HEK293T (cell line): Measurements from ENCODE around the gene NDEL1.

Experiments used
- CTCF ChIA-PET: fragments of 350-600 bp; formaldehyde crosslinking; extraction: SDS; loops from one replicate; lab custom pipeline; 2021; ENCODE audit warnings: antibody characterized with exemption, inconsistent platforms; lab: Yijun Ruan, JAX
- POLR2A ChIA-PET: fragments of 350-600 bp; formaldehyde crosslinking; extraction: SDS; loops from one replicate; lab custom pipeline; 2020; ENCODE audit warnings: antibody characterized with exemption, inconsistent platforms; lab: Yijun Ruan, JAX
- DNase-seq: peaks from one replicate; pipeline ENCODE4 v3.0.0; 2012; ENCODE audit warnings: mixed read lengths; ENCODE audit errors: extremely low spot score
- ARNT ChIP-seq: fragments of 450-650 bp; IDR thresholded peaks from 2 replicates; pipeline ENCODE4 v1.6.1; 2017; ENCODE audit warnings: mild to moderate bottlenecking
- BHLHE40 ChIP-seq: fragments of 450-650 bp; IDR thresholded peaks from 2 replicates; pipeline ENCODE4 v1.6.1; 2016; ENCODE audit warnings: mild to moderate bottlenecking, moderate library complexity, borderline replicate concordance
- CTBP1 ChIP-seq: fragments of 450-650 bp; IDR thresholded peaks from 2 replicates; pipeline ENCODE4 v1.6.1; 2016; ENCODE audit warnings: borderline replicate concordance
- ELF4 ChIP-seq: fragments of 450-650 bp; IDR thresholded peaks from 2 replicates; pipeline ENCODE4 v1.6.1; 2017; ENCODE audit warnings: antibody characterized with exemption
- FOXA1 ChIP-seq: fragments of 450-650 bp; IDR thresholded peaks from 2 replicates; pipeline ENCODE4 v1.6.1; 2016; ENCODE audit warnings: mild to moderate bottlenecking
- FOXK2 ChIP-seq: fragments of 450-650 bp; IDR thresholded peaks from 2 replicates; pipeline ENCODE4 v1.6.1; 2016; ENCODE audit warnings: mild to moderate bottlenecking
- FOXM1 ChIP-seq: fragments of 450-650 bp; IDR thresholded peaks from 2 replicates; pipeline ENCODE4 v1.6.1; 2017; ENCODE audit warnings: mild to moderate bottlenecking, borderline replicate concordance
- HDGF ChIP-seq: fragments of 450-650 bp; IDR thresholded peaks from 2 replicates; pipeline ENCODE4 v1.6.1; 2017; ENCODE audit warnings: antibody characterized with exemption, borderline replicate concordance
- L3MBTL2 ChIP-seq: fragments of 450-650 bp; conservative IDR thresholded peaks from 2 replicates; pipeline ENCODE4 v1.6.1; 2016; ENCODE audit warnings: mild to moderate bottlenecking
- LEF1 ChIP-seq: fragments of 450-650 bp; IDR thresholded peaks from 2 replicates; pipeline ENCODE4 v1.6.1; 2017; ENCODE audit warnings: mild to moderate bottlenecking, borderline replicate concordance
- NFRKB ChIP-seq: fragments of 450-650 bp; IDR thresholded peaks from 2 replicates; pipeline ENCODE4 v1.6.1; 2016; ENCODE audit warnings: mild to moderate bottlenecking, moderate library complexity
- SP1 ChIP-seq: fragments of 450-650 bp; IDR thresholded peaks from 2 replicates; pipeline ENCODE4 v1.6.1; 2017
- SUZ12 ChIP-seq: fragments of 450-650 bp; IDR thresholded peaks from 2 replicates; pipeline ENCODE4 v1.6.1; 2016; ENCODE audit warnings: mild to moderate bottlenecking
- TARDBP ChIP-seq: fragments of 450-650 bp; IDR thresholded peaks from 2 replicates; pipeline ENCODE4 v1.6.1; 2016
- ZNF384 ChIP-seq: fragments of 450-650 bp; IDR thresholded peaks from 2 replicates; pipeline ENCODE4 v1.6.1; 2016
- TF ChIP-seq, protein P1 (sequence below): fragments of 450-650 bp; IDR thresholded peaks from 2 replicates; pipeline ENCODE4 v1.6.1; 2016

The NDEL1 gene

DNA sequence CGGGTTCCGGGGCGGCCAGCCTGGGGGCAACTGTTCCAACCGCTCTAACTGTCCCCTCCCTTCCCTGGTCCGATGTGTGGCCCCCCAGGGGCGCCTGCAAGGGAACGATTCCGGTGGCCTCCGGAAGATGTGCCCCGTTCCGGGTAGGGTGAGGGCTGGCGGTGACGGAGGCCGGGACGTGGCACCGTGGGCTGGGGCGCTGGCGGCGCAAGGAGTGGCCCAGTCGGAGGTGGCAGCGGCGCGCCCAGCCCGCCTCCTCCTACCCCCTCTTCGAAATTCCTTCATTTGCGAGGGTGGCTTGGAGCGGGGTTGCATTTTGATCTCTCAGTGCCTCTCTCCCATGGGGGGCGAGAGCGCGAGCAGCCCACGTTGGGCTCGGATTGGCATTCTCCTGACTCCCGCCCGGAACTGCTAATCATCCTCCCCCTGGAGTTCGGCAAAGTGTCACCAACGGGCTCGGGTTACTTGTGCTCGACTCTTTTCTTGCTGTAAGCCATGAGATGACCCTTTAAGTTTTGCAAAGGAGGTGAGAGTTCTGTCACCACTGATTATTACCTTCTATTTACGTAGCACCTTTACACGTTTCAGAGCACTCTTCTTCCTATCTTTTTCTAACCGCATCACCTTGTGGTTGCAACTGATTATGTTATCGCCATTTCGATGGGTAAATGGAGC is 622 bp downstream of the NDEL1 start:
- peak; percentile 64 for DNase-seq
- ChIA-PET POLR2A (interaction anchor here (0.5 to 1.7 kb wide), 21 partner anchors 9 to 310 kb away, joined by 3 to 17 read pairs (median 4); partner anchors contain the start of genes RNF222 and SLC25A35), CTCF (interaction anchor here (1.6 kb wide), 1 partner anchor 26 kb away, joined by 7 read pairs; no protein-coding TSS in a partner anchor)
- TF ChIP-seq, protein P1, sequence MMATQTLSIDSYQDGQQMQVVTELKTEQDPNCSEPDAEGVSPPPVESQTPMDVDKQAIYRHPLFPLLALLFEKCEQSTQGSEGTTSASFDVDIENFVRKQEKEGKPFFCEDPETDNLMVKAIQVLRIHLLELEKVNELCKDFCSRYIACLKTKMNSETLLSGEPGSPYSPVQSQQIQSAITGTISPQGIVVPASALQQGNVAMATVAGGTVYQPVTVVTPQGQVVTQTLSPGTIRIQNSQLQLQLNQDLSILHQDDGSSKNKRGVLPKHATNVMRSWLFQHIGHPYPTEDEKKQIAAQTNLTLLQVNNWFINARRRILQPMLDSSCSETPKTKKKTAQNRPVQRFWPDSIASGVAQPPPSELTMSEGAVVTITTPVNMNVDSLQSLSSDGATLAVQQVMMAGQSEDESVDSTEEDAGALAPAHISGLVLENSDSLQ, result peak; percentile 14; the same call in 1 of the 2 replicates
- no peak for TF ChIP-seq FOXM1

DNA sequence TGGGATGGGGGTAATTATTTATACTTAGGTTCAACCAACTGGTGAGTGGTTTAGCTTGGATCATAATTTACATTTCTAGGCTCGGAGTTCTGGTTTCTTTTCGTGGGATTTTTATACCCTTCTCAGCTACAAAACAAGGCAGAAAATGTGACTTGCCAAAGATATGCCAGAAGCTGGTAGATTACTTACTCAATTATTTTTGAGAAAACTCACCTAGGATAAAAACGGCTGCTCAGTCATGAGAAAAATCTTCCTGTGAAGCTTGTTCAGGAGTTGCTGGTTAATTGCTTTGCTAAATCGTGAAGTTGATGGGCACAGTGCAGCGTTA is 1.1 kb downstream of the NDEL1 start:
- TF ChIP-seq FOXM1, result no peak
- no peak for TF ChIP-seq SP1
- no peak for TF ChIP-seq LEF1
- no peak for TF ChIP-seq FOXA1
- no peak for TF ChIP-seq L3MBTL2
- CTCF ChIA-PET, result interaction anchor here (1.6 kb wide), 1 partner anchor 27 kb away, joined by 7 read pairs; no protein-coding TSS in a partner anchor
- POLR2A ChIA-PET, result interaction anchor here (0.8 to 1.7 kb wide), 4 partner anchors 9 to 142 kb away, joined by 3 to 5 read pairs (median 4); partner anchors contain the start of gene SLC25A35
- no peak for DNase-seq

DNA sequence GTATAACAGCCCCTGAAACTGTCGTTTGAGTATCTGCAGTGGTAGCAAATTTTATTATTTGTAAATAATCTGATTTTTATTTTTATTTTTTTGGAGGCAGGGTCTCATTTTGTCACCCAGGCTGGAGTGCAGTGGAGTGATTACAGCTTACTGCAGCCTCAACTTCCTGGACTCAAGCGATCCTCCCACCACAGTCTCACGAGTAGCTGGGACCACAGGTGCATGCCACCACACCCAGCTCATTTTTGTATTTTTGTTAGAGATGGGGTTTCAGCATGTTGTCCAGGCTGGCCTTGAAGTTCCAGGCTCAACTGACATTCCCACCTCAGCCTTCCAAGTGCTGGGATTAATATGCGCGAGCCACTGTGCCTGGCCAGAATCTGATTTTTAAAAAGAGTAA is 2.8 kb downstream of the NDEL1 start:
- POLR2A ChIA-PET, result no interaction called here
- CTCF ChIA-PET, result no interaction called here
- DNase-seq, result no peak
- TF ChIP-seq TARDBP (no peak), SUZ12 (no peak), ZNF384 (no peak), CTBP1 (no peak), HDGF (no peak), LEF1 (no peak), ELF4 (no peak), SP1 (no peak), FOXA1 (no peak), FOXK2 (no peak), ARNT (no peak), L3MBTL2 (no peak), BHLHE40 (no peak)
- TF ChIP-seq, protein P1, result no peak

DNA sequence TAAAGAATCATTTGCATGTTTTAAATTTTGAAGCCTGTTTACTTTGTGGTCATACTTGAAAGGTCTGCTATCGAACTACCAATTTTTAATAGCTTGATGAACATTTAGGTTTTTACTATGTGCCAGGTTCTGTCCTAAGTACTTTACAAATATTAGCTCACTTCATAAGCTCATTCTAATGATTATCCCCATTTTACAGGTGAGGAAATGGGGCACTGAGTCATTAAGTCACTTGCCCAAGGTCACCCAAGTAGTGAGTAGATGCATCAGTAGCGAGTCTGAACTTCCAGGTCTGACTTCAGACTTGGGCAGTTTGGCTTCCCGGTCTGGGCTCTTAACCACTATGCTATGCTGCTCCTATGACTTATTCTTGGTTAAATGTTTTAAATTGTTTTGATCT is 4.0 kb downstream of the NDEL1 start:
- TF ChIP-seq L3MBTL2, result no peak
- TF ChIP-seq ARNT, result no peak
- no peak for TF ChIP-seq SUZ12
- no peak for TF ChIP-seq SP1
- TF ChIP-seq ELF4, result no peak
- no peak for TF ChIP-seq CTBP1
- no peak for TF ChIP-seq FOXA1
- TF ChIP-seq NFRKB, result no peak
- ChIA-PET POLR2A (no interaction called here), CTCF (no interaction called here)
- no peak for DNase-seq

DNA sequence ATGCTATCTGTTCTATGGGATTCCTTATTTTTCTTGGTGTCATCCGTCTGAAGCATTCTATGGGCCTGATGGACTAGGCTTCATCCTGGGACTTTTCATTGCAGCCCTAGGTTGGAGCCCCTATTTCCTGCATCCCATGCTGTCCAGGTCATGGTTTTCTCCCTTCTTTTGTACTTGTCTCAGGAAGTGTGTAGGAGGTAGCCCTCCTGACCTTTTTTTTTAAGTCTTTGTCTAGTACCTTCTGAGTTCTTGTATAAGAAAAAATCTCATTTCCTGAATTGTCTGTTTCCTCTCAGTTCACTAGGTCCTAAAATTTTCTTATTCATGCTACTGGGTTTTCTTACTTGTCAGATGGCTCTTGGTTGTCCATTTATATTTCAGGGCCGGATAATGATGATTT is 6.0 kb downstream of the NDEL1 start:
- ChIA-PET POLR2A (no interaction called here), CTCF (no interaction called here)
- no peak for TF ChIP-seq TARDBP
- TF ChIP-seq LEF1, result no peak
- TF ChIP-seq NFRKB, result no peak
- no peak for TF ChIP-seq HDGF
- DNase-seq, result no peak

DNA sequence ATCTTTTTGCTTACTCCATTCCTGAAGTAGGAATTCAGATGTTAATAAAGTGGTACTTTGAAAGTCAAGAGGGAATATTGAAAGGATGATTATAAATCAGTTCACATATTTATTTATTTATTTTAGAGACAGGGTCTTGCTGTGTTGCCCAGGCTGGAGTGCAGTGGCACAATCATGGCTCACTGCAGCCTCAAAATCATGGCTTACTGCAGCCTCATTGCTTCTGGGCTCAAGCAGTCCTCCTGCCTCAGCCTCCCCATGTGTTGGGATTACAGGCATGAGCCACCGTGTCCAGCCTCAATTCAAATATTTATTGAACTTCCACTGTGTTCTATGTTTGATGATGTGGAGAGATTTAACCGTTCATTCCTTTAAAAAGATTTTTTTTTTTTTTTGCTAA is 6.6 kb downstream of the NDEL1 start:
- POLR2A ChIA-PET, result no interaction called here
- no peak for TF ChIP-seq BHLHE40
- no peak for TF ChIP-seq FOXA1
- TF ChIP-seq SP1, result no peak
- no peak for TF ChIP-seq TARDBP
- no peak for TF ChIP-seq FOXK2
- TF ChIP-seq LEF1, result no peak
- no peak for TF ChIP-seq ELF4
- no peak for TF ChIP-seq FOXM1
- TF ChIP-seq SUZ12, result no peak
- no peak for TF ChIP-seq ZNF384
- no peak for TF ChIP-seq HDGF
- TF ChIP-seq ARNT, result no peak
- no peak for DNase-seq
- CTCF ChIA-PET, result no interaction called here

DNA sequence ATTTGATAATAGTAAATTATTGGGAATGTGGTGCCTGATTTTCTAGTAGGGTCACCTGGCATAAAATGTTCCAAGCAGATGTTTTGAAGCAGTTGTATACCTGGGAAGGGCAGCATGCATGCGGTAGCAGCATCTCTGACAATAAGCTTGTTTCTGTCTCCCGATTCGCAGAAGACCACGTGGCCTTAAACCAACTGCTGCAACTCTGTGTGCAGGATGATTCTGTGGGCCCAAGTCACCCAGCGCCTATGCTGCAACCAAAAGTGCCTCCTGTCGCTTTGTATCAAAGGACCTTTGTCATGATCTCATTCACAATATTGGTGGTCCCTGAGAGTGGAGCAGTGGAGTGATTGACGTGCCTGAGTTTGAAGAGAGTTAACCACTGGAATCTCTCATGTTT is 8.1 kb downstream of the NDEL1 start:
- TF ChIP-seq BHLHE40, result no peak
- CTCF ChIA-PET, result no interaction called here
- POLR2A ChIA-PET, result no interaction called here
- no peak for DNase-seq

DNA sequence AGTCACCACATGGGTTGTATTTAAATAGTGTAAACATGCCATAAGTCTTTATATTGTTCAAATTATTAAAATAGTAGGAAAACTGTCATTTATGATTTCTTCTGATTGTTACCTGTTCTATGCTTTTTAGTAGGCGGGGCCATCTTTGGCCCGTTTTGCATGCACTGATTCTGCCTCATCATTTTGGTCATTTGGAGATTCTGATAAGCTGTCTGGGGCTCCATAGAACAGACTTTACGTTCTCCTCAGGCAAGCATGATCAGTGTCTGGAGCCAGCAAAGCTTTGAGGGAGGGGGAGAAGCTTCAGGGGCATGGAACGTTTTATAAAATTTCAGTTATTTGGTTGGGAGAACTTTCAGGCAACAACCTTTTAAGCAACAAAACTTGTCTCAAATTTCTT is 8.8 kb downstream of the NDEL1 start:
- POLR2A ChIA-PET, result no interaction called here
- CTCF ChIA-PET, result no interaction called here
- TF ChIP-seq ZNF384, result no peak
- no peak for TF ChIP-seq ARNT
- no peak for TF ChIP-seq TARDBP
- TF ChIP-seq, protein P1, result no peak
- no peak for TF ChIP-seq FOXA1
- no peak for TF ChIP-seq SUZ12
- no peak for TF ChIP-seq L3MBTL2
- no peak for TF ChIP-seq NFRKB
- TF ChIP-seq FOXM1, result no peak
- no peak for TF ChIP-seq FOXK2
- TF ChIP-seq HDGF, result no peak
- no peak for TF ChIP-seq SP1
- TF ChIP-seq ELF4, result no peak
- TF ChIP-seq LEF1, result no peak
- no peak for DNase-seq
